GM21528 (cell line): Measurements from ENCODE around the gene SNAPC2.
"Not testable (repeated sequence)": the region's sequence is repeated elsewhere in the genome, so short reads cannot be mapped to it uniquely, and the experiment has no call there.

Experiments
- ATAC-seq: cut with Tn5 transposase; IDR thresholded peaks from one replicate; pipeline ENCODE4 v1.9.1; 2021; ENCODE audit warnings: mild to moderate bottlenecking, moderate library complexity; ENCODE audit not compliant: unreplicated experiment, low FRiP score

The SNAPC2 gene

GRCh38 chr19:7920519-7921301 lies 572 bp downstream of the SNAPC2 start:
- peak; percentile 45 for ATAC-seq

- ATAC-seq, result no peak
Measured at GRCh38 chr19:7921302-7921966, 1.3 kb downstream of the SNAPC2 start.

GRCh38 chr19:7921967-7922835 lies 2.1 kb downstream of the SNAPC2 start:
- no peak for ATAC-seq

GRCh38 chr19:7922836-7923195 lies 2.7 kb downstream of the SNAPC2 start:
- ATAC-seq, result no peak

GRCh38 chr19:7923295-7924191 lies 3.4 kb downstream of the SNAPC2 start:
- no peak for ATAC-seq

GRCh38 chr19:7924241-7924640 lies 4.1 kb downstream of the SNAPC2 start:
- no peak for ATAC-seq

GRCh38 chr19:7924651-7925170 lies 4.6 kb downstream of the SNAPC2 start:
- no peak for ATAC-seq

GRCh38 chr19:7925171-7925851 lies 5.2 kb downstream of the SNAPC2 start:
- no peak for ATAC-seq

GRCh38 chr19:7926021-7926726 lies 6.0 kb downstream of the SNAPC2 start, which contains the start of gene CTXN1:
Gene CTXN1, minus strand, starts transcription at chr19:7926135. Its CDS starts 597 bp downstream, at chr19:7925538.
- ATAC-seq, result no peak

GRCh38 chr19:7926727-7927604 lies 6.8 kb downstream of the SNAPC2 start:
- ATAC-seq, result no peak

- no peak for ATAC-seq
Measured at GRCh38 chr19:7927605-7928333, 7.6 kb downstream of the SNAPC2 start.

- ATAC-seq, result no peak
Measured at GRCh38 chr19:7928334-7928706, 8.2 kb downstream of the SNAPC2 start.

- ATAC-seq, result no peak
Measured at GRCh38 chr19:7928741-7929701, 8.9 kb downstream of the SNAPC2 start.

GRCh38 chr19:7930030-7930429 lies 9.9 kb downstream of the SNAPC2 start:
- not testable (repeated sequence) for ATAC-seq

GRCh38 chr19:7930765-7931164 lies 10.6 kb downstream of the SNAPC2 start:
- no peak for ATAC-seq
